Raji (cell line): ENCODE data around the gene IMMP2L.

Experiments used
- POLR2A ChIP-seq: IDR thresholded peaks from 2 replicates; pipeline ENCODE4 v1.6.1; 2011; ENCODE audit warnings: low read depth, low read length, control low read depth; ENCODE audit not compliant: insufficient read depth

Gene IMMP2L

DNA sequence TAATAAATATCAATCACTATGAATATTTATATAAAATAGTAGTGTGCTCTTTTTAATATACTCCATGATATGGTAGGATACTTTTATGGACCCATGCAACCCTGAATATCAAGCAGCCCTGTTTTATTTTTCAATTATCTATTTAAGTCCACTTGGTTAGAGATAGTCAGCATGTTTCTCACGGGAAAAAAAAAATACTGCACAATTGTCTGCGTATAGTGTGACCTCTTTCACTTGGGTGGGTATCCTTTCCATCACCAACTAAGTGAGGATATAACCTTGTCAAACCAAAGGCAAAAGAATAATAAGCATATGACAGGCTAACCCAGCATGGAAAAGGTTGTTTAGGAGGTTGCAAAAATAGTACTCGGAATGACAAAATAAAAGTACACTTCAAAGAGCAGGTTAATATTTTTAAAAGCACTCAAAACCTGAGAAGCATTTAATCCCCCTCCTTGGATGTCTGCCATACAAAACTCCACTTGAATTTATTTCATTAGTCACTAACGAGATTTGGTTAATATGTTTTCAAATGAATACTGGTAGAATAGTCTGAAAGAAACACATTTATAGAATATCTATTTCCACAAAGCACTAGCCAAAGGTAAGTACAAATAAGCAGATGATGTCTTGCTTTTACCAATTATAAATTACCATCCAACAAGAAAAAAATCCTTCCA, 76.5 kb downstream of the IMMP2L start:
- TF ChIP-seq POLR2A = no peak

GRCh38 chr7:111483078-111483477, 79.2 kb downstream of the IMMP2L start:
- no peak for TF ChIP-seq POLR2A

GRCh38 chr7:111477462-111478225, 84.6 kb downstream of the IMMP2L start:
- no peak for TF ChIP-seq POLR2A

DNA sequence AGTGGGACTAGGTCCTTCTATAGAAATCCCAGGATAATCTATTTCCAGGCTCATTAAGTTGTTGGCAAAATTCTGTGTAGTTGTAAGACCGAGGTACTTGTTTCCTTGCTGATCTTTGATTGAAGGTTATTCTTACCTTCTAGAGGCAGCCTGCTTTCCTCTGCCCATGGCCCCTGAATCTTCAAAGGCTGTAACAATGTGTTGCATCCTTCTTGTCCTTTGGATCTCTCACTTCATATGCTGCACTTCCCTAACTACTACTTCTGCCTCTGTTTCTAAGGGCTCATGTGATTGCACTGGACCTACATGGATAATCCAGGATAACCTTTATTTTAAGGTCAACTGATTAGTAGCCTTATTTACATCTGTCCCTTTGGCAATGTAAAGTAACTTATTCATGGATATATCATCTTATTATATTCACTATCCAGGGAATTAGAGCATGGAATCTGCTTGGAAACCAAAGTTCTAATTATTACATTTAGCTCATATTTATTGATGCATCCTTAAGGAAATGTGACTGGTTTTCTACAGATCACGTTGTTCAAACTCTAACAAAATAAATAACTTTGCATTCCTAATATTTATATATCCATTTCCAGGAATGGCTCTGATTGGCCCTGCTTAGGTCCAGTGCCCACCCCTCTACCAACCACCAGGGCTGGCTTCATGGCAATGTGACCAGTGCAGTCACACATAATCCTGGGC, 85.6 kb downstream of the IMMP2L start:
- TF ChIP-seq POLR2A = no peak

DNA sequence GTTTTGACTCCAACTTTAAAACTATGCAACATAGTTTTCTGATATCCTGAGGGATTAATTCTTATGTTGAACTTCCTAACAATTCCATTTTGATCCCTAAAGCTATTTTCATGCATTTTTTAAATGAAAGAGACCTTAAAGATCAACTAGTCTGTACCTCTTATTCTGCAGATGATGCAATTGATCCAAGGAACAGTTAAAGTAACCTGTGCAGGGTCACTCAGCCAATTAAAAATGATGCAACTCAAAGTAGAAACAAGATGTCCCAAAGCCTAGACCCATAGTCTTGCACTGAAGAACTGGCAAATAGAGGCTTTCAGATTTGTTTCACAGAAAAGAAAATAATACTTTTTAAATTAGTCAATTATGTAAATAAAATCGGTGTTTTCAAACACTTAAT, 86.3 kb downstream of the IMMP2L start:
- TF ChIP-seq POLR2A = no peak

GRCh38 chr7:111475419-111475748, 86.9 kb downstream of the IMMP2L start:
- no peak for TF ChIP-seq POLR2A

DNA sequence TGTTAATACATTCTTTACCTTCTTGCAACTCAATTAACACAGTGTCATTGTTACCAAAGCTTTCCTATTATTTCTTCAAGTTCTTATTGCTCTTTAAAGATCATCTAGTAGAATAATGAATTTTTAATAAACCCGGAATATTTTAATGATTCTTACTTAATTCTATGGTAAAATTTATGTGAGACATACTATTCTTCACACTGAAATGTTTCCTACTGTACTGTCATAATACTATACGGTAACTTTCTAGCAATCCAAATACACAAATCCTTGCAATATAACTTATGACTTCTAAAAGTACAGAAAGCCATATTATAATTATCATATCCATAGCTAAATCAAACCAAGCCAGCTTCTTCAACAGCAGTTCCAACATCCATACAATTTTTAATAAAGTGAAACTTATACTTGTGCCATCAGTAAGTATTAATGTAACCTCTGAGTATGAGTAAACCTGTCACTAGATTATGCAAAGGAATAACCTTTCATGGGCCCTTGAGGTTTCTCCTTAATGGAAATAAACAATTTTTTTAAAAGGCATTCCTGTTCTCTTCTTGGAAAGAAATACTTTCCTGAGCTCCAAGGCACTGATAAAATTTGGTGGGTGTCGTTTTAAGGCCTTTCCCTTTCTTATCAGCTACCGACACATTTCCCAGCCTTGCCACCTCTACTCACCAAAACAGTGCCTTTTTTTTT, 87.4 kb downstream of the IMMP2L start:
- TF ChIP-seq POLR2A = no peak

- TF ChIP-seq POLR2A = no peak
Measured at GRCh38 chr7:111473449-111474198, 88.7 kb downstream of the IMMP2L start.

- TF ChIP-seq POLR2A = no peak
Measured at GRCh38 chr7:111470998-111471397, 91.3 kb downstream of the IMMP2L start.

GRCh38 chr7:111460695-111461094, 101.6 kb downstream of the IMMP2L start:
- no peak for TF ChIP-seq POLR2A

GRCh38 chr7:111459757-111460280, 102.5 kb downstream of the IMMP2L start:
- no peak for TF ChIP-seq POLR2A

GRCh38 chr7:111459065-111459756, 103.1 kb downstream of the IMMP2L start:
- no peak for TF ChIP-seq POLR2A

GRCh38 chr7:111439977-111440376, 122.3 kb downstream of the IMMP2L start:
- TF ChIP-seq POLR2A = no peak
